Activated naive CD8-positive, alpha-beta T cell treated with anti-CD3 and anti-CD28 coated beads, Interleukin-2, amount 50 U/mL, for 16 hours (primary cell): ENCODE measurements around the gene C12orf42.
"Not testable (repeated sequence)": the region's sequence is repeated elsewhere in the genome, so short reads cannot be mapped to it uniquely, and the experiment has no call there.

ENCODE experiments used
- DNase-seq: peaks from one replicate; pipeline ENCODE4 v3.0.0-alpha.2; 2020; ENCODE audit warnings: low read depth, low spot score

The C12orf42 gene

GRCh38 chr12:103494734-103495468 is 867 bp downstream of the C12orf42 start:
- no peak for DNase-seq

DNA sequence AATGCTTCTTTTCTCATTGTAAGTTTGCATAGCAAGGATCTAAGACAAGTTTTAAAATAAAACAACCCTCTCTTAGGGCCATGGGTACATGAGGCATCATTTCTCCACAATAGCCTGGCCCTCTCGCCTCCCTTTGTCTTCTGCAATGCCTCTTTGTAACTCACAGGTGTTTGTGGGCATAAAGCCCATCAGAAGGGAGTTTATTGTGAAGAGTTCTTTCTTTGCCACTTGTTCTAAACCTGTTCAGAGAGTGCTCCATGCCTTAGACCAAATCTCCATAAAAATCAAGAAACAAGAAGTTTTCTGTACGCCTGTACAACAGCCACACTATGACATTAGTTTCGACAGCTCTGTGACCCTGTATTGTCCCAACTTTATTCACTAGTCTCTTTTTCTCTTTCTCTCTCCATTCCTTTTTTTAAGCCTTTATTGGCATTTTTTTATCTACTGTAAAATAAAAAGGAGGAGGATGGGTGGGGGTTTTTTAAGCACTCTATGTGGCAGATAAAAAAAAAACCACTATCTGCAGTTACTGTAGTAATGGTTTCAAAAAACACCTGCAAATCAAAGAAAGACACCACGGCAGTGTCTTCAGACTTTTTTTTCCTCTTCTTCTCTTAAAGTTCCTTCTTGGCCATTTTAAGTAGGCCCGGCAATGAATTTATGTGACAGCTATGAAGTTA is 1.6 kb downstream of the C12orf42 start:
- no peak for DNase-seq

DNA sequence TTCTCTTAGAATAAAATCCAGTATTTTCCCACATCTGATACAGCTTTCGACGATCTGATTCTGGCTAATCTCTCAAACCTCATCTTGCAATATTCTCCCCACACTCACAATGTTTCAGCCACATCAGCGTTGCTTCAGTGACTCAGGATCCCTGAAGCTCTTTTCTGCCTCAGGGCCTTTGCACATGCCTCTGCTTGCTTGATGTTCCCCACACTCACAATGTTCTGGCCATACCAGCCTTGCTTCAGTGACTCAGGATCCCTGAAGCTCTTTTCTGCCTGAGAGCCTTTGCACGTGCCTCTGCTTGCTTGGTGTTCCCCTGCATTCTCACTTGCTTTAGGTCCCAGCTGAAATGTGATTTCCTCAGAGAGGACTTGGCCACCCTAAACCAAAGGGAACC is 2.6 kb downstream of the C12orf42 start:
- DNase-seq: no peak

- no peak for DNase-seq
These were observed 13.4 kb downstream of the C12orf42 start for GRCh38 chr12:103482365-103482764.

DNA sequence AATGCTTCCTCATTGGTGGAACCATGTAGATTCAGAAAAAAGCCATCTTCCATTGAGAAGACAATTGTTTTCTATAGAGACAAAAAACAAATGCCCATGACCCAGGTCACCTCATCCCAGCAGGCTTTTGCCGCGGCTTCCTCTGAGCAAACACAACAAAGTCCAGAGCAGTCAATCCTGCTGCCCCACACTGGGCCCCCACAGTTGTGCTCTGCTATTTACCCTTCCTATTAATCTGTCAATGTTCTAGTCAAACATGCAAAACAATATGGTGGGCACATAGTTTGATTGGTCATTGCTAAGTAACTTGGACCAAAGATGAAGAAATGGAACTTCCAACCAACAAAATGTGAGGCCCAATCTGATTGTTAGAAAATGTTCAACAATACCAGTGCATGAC is 20.7 kb downstream of the C12orf42 start:
- no peak for DNase-seq

- DNase-seq: no peak
These were observed 25.1 kb downstream of the C12orf42 start for GRCh38 chr12:103470664-103471063.

- DNase-seq: no peak
These were observed 26.0 kb downstream of the C12orf42 start for GRCh38 chr12:103469719-103470118.

- DNase-seq: no peak
These were observed 26.9 kb downstream of the C12orf42 start for GRCh38 chr12:103468837-103469236.

DNA sequence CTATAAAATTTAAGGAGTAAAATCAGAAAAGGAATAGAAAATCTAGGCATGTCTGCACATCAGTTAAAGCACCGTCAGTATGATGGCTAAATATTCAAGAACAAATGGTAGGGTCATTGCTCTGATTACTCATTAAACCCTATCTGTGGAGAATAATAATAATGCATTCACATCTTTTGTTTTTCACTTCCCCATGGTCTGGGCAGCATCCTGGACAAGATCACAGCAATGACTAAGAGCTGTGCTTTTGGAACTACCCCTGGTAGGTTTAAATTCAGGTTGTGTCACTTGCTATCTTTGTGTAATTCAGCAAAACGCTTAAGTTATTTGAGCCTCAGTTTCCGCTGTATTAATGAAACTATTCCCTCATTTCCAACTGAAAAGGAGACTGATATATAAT is 33.1 kb downstream of the C12orf42 start:
- no peak for DNase-seq

DNA sequence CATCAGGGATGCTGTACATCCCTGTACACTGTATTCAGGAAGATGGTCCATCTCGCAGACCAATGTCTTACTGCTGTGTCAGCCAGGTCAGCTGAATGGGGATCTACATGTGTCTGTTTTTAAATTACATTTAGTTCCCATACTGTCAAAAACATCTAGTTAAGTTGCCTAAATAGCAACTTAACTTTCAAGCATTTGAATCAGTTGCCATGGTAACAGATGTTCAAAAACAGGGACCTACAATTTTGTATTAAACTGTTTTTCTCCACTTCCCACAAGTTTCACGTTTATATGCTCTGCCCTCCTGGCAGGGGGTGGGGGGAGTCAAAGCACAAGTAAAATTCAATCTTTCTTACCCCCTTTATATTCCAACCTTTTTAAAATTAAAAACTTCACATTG is 38.3 kb downstream of the C12orf42 start:
- DNase-seq: no peak

- DNase-seq: no peak
These were observed 39.8 kb downstream of the C12orf42 start for GRCh38 chr12:103456006-103456405.

DNA sequence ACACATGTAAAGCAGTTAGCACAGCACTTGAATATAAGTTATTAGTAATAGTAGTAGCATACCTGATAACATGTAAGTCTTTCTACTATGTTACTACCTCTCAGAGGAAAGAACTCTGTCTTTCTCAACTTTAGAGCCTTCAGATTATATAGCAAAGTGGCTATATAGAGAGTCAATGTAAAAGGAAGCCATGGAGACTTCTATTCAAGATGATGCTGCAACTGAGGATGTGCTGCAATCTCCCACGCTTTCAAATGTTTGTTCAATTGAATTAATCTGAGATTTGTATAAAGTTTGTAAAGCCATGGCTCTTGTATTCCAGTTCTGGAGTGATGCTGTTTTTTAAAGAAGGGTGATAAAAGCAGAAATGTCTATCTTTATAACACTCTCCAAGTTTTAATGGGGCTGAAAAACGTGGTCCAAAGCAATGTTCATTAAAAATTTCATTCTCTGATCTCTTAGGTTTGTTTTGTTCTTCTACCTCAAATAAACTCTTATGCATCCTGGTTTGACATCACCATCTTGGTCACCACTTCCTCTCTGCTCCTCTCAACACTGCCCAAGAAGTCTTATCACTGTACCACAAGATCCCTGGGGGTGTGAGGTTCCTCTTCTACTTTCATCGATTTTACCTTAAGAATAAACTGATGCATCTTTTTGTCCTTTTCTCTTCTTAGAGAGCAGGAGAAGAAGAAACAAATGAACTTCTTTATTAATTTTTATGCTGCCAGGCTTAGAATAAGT is 40.6 kb downstream of the C12orf42 start:
- no peak for DNase-seq

- no peak for DNase-seq
These were observed 50.8 kb downstream of the C12orf42 start for GRCh38 chr12:103444983-103445382.

GRCh38 chr12:103442822-103443221 is 52.9 kb downstream of the C12orf42 start:
- DNase-seq: no peak

- no peak for DNase-seq
These were observed 53.6 kb downstream of the C12orf42 start for GRCh38 chr12:103442182-103442555.

GRCh38 chr12:103441437-103442181 is 54.2 kb downstream of the C12orf42 start:
- no peak for DNase-seq

- not testable (repeated sequence) for DNase-seq
These were observed 61.3 kb downstream of the C12orf42 start for GRCh38 chr12:103434165-103435105.

GRCh38 chr12:103431950-103432349 is 63.8 kb downstream of the C12orf42 start:
- no peak for DNase-seq

DNA sequence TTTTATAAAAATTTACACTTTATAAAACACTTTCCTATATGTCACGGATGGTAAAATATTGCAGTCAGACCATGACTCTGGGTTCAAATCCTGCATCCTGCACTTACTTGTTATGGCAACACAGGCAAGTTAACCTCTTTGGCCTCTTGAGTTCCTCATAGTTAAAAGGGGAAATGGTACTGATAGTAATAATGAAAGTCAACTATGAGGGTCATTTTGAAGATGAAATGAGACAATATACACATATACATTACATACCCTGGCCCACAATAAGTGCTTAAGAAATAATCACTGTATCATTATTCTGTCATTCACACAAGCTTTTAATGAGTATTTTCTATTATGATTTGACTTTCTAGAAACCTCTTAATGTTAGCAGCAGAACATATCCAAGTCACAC is 64.4 kb downstream of the C12orf42 start:
- DNase-seq: no peak

GRCh38 chr12:103425674-103426073 is 70.1 kb downstream of the C12orf42 start:
- not testable (repeated sequence) for DNase-seq
